Hepatic stellate cell (primary cell): Measurements from ENCODE around the gene PHF1.

Source experiments
- DNase-seq: peaks from one replicate; pipeline ENCODE4 v3.0.0; 2011; ENCODE audit warnings: low spot score

PHF1 gene

DNA sequence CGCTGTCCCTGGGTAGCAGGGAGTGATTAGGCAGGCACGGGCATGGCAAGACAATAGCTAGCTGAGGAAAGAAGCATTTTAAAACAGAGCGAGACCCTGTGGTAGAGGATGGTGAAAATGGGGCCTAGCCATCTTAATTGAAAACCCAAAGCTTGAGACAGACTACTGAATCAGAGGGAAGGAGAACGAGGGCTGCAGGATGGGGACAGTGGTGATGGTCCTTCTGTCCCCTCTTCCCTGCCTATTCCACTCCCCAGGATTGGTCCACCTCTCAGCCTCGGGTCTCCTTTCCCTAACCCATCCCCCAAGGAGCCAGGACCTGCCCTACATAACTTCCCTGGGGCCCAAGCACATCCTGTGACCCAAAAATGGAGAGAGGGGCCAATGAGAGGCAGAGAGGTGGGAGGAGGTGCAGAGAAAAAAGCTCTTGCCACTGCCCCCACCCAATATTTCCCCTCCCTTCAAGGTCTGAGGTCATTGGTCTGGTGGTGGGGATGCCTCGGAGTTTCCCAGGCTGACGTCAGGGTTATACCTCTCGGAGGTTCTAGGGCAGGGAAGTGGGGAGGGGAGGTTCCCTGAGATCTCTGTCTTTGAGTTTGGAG lies 8.0 kb downstream of the PHF1 start:
- no peak for DNase-seq

- DNase-seq, result no peak
Measured at GRCh38 chr6:33419580-33420490, 9.0 kb downstream of the PHF1 start, which contains the start of gene SYNGAP1. SYNGAP1 (plus strand) TSS chr6:33420065; CDS start chr6:33420265, 200 bp downstream.

DNA sequence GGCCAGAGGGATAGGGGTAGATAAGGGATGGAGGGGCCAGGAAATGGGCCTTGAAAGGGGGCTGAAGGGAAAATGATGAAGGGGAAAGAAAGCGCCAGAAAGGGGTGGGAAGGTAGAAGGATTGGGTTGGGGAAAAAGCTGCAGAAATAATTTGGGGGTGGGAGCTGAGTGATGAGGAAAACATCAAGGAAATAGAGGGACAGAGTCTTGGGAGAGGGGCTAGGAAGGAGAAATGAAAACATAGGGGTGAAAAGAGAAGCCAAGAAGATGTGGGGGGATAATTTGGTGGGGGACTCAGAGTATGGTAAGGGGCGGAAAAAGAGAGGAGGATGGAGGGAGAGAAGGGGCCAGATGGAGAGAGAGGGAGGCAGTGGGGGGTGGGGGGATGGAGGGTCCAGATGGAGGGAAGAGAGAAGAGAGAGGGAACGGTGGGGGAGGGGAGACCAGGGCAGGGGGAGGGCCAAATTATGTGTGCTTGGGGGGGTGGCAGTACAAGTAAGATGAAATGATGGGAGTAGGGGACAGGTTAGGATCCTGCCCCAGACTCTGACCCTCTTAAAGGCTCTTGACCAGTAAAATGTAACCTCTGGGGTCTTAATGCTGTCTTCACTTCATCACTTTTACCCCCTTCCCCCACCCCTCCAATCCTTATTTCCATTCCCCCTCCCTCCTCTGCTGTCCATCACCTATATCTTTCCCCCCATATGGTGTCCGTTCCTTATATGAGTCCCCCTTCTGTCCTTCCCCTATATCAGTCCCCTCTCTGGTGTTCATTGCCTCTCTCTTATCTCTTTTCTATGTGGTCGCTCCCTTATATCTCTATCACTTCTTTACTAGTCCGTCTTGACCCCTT lies 9.9 kb downstream of the PHF1 start:
- no peak for DNase-seq

DNA sequence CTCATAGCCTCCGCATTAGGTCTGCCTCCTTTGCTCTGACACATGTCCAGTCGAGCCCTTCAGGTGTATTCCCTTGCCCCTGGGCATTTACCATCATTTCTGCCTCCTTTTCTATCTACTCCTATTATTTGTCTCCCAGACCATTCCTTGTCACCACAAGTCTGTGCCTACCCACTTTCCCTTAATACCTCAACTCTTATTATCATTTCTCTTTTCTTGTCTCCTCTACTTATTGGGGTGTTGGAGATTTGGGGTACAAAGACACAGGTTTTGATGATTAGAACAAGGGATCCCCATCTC lies 10.5 kb downstream of the PHF1 start:
- no peak for DNase-seq

DNA sequence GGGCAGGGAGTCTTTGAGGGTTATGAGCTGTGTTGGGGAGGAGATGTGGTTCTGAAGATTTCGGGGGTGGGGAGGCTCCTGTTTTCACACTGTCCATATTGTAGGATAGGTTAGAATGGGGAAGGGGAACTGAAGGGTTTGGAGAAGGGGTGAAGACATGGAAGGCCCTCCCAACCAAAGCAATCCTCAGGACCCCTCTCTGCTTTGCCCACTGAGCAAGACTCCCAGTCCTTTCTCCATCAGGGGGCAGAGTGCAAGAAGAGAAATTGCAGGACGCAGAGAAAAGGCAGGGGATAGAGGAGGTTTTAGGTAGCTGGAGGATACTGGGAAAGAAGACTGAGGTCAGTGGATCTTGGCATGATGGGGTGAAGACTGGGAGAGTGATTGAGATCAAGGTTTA lies 13.0 kb downstream of the PHF1 start:
- no peak for DNase-seq

DNA sequence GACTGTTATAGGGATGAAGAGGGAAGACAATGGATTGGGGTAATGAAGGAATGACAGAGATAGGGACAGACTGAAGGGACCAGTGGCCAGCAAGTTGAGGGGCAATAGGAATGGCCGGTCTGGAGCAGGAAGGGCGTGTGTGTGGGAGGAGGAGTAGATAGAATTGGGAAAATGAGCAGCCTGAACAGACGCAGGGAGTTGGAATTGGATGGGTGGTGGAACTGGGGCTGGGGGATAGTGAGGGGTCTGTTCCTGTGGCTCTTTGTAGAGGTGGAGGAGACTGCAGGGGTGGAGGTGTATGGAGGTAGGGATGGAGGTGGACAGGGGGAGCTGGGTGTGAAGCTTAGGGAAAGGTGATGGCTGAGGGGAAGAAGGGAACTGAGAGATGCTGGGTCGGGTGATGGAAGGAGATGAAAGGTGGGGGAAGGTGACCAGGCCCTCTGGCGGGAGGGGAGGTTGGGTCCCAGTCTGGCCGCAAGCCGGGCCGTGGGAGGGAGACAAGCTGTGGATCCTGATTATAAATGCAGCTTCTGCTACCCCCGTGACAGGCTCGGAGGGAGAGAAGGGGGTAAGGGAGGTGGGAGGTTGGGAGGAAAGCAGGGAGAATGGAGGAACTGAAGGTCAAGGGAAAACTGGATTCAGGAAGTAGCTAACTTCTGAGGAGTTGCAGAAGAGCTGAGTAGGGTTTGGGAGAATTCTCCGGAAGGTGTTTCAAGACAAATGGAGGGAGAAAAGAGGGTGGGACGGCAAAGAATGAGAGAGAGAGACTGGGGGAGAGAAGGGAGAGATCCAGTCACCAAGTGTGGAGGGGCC lies 14.2 kb downstream of the PHF1 start:
- peak; percentile 27 for DNase-seq

GRCh38 chr6:33425668-33426577 lies 15.1 kb downstream of the PHF1 start:
- peak; percentile 89 for DNase-seq

DNA sequence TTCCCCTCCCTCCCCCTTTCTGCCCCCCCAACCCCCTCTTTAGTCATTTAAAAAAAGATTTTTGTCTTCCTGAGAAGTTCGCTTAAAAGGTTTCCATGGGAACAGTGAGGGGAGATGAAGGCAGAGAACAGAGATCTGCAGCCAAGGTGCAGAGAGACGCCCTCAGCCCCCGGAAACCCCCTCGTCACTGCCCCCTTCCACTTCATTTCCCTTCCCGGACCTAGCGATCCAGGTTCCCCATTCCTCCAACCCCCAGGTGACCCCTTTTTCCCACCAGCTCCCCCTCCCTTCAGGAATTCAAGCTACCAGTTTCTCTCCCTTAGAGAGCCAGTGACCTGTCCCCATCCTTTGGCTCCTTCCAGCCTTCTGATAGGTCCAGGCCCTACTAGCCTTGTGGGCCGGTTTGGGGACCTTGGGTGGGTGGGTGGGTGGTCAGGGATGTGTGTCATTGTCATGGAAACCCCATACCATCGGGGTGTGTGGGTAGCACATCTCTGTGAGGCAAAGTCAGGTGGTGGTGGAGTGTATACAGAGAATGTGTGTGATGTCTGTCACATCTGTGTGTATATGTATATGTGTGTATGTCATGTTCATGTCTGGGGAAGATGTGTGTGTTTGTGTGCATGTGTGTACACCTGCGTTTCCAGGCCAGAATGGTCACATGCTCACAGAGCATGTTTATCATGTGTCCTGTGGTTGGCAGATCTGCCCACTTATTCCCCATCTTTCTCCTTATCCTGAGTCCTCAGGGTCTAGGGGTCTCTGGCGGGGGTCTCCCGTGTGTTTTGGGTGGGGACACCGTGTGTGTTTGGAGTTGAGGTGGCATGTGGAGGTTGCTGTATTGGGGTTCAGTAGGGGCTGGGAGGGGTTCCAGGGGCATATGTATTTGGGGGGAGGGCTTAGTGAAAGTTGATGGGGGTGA lies 16.0 kb downstream of the PHF1 start:
- DNase-seq, result peak; percentile 47

GRCh38 chr6:33427585-33428223 lies 16.9 kb downstream of the PHF1 start:
- peak; percentile 61 for DNase-seq

GRCh38 chr6:33428224-33428965 lies 17.6 kb downstream of the PHF1 start:
- peak; percentile 77 for DNase-seq

GRCh38 chr6:33428966-33429749 lies 18.3 kb downstream of the PHF1 start:
- no peak for DNase-seq

- no peak for DNase-seq
Measured at GRCh38 chr6:33429750-33430052, 18.9 kb downstream of the PHF1 start.

- no peak for DNase-seq
Measured at GRCh38 chr6:33430334-33430733, 19.5 kb downstream of the PHF1 start.

GRCh38 chr6:33430991-33431879 lies 20.4 kb downstream of the PHF1 start:
- DNase-seq, result peak; percentile 93

DNA sequence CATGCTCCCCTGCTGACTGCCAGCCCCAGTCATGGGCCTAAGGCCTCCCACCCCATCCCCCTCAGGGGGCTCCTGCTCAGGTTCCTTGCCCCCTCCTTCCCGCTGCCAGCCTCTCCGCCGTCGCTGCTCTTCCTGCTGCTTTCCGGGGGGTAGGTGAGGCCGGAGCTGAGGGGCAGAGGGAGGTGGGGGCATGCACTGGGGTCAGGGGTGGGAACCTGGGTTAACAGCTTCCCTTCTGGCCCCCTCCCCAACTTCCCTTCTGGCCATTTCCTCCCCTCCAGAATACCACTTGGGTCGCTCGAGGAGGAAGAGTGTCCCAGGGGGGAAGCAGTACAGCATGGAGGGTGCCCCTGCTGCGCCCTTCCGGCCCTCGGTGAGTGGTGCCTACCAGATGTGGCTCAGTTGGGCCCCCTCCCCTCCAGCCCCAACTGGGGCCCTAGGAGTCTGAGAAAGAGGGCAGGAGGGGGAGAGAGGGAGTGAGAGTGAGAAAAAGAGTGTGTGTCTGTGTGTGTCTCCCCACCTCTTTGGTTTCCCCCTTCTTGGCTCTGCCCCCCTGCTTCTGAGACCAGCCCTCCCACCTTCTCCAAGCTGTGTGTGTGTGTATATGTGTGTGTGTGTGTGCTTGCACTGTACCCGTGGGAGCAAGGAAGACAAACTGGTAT lies 21.2 kb downstream of the PHF1 start:
- DNase-seq, result no peak

DNA sequence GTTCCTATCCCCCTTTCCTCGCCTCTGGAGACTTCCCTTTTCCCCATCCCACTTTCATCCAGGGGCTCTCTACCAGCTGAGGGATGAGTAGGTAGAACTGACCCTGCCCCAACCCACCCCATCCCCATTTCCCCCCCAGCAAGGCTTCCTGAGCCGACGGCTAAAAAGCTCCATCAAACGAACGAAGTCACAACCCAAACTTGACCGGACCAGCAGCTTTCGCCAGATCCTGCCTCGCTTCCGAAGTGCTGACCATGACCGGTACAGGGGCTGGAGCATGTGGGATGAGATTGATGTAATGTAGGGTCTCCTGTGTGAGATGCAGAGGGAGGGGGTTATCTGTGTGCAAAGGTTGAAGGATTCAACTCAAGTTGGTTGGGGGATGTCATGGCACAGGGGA lies 21.7 kb downstream of the PHF1 start:
- no peak for DNase-seq
